NK-92 (cell line): ENCODE results near the gene PDE6D.

Source experiments
- DNase-seq: peaks from one replicate; lab custom pipeline; 2025; ENCODE audit not compliant: unreplicated experiment; lab: John Stamatoyannopoulos, UW

The PDE6D gene

DNA sequence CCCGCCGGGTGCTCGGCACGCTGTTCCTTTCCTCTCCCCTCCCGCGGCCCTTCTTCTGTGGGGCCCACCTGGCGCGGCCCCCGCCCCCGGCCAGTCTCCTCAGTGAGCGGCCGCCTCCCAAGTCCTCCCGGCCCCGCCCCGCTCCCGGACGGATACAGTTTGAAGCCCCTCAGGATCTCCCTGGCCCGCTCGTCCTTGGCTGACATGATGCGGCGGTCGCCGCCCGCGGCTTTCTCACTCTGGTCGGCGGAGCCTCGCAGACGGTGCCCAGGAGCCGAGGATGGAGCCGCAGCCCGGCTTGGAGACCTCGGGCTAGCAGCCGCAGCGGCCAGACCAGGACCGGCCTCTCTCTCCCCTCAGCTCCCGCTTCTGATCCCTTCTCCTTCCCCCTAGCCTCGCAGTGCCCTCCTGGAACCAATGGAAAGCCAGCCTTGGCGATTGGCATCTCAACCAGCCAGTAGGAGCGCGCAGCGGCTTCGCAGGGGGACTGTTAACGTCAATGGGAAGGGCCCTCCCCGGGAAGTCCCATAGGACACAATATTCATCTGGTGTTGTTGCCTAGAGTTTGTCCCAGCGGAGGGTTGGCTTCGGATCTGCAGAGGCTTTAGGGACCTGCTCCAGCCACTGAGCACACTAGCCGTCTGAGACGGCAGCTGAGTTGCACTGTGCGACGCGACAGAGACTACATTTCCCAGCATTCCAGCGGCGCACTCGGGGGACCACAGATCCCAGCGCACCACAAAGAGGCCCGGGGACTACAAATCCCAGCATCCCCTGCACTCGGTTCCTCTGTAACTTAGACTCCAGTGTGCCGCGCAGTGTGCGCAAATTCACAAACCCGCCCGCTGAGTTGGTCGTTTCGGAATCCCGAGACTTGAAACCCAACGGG, at the start of gene PDE6D:
PDE6D (minus strand) TSS at position 374 of the 889 bp plus-strand sequence; CDS start at position 206, 168 bp downstream.
- peak; percentile 77 for DNase-seq

DNA sequence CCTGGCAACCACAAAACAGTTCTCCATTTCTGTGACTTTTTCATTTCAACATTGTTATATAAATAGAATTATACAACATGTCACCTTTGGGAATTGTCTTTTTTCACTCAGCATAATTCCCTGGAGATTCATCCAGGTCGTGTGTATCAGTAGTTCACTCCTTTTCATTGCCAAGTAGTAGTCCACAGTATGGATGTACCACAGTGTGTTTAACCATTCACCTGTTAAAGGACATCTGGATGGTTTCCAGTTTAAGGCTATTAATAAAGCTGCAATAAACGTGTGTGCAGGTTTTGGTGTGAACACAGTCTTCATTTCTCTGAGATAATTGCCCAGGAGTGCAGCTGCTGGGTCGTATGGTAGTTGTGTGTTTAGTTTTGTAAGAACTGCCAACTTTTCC, 40.8 kb upstream of the PDE6D start:
- no peak for DNase-seq

DNA sequence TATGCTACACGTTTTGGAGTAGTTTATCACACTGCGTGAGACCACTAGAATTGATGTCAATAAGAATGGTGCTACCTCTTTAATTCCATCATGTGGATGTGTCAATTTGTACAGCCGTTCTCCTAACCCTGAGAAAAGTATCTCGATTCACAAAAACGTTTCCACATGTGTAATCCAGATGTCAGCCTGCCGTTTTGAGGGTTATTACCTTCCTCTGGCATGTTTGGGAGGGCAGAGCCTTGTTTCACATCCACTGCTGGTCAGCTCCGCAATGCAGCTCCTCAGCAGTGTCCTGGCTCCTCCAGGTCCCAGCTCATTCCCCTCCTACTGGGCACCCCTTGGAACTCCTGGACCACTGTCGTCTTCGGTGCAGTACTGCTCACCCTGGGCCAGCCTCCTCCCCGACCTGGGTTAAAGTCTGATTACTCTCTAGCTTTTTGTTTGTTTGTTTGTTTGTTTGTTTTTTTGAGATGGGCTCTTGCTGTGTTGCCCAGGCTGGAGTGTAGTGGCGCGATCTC, 39.8 kb upstream of the PDE6D start:
- DNase-seq = no peak

DNA sequence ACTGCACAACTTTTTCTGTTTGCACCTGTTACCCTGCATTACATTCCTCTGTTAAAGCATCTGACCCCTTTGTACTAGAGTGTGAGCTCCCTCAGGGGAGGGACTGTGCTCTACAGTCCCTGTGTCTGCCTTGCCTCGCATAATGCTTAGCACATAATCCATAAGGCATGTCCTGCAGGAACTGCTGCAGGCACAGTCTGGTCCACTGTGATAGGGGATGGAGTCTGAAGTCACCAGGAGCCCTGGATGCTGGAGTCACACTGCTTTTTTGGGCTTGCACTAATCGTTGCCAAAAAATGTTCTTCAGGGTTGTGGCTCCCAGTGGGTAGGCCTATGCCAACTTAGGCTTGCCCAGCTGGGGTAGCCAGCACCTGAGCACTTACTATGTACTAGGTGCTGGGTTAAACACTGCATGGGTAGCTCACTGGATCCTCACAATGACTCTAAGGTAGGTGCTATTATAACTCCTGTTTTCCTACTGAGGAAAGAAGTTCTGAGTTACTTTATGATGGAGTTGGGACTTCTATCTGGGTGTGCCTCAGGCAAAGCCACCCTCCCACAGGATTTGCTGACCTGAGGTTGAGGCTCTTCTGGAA, 38.5 kb upstream of the PDE6D start:
- no peak for DNase-seq

DNA sequence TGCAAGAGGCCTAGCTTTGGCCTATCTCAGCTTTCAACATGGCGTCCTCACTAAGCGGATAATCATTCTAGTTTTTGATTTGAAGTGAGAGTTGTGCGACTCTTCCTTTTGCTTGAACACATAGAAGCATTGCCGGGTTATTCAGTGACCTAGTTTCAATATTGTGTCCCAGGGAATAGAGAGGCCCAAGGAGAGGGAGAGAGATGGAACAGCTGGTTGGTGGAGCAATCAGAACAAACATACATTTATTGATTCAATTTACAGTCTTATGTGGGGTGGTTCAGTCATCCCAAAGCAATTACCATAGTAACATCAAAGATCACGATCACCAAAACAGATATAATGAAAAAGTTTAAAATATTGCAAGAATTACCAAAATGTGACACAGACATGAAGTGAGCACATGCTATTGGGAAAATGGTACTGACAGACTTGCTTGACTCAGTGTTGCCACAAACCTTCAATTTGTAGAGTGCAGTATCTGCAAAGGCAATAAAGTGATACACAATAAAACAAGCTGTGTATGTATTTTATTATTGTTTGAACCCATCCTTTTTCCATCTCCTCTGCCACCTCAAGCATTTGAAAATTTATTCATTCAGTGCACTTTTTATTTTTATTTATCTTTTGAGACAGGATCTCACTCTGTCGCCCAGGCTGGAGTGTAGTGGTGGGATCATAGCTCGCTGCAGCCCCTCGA, 35.4 kb upstream of the PDE6D start:
- no peak for DNase-seq

DNA sequence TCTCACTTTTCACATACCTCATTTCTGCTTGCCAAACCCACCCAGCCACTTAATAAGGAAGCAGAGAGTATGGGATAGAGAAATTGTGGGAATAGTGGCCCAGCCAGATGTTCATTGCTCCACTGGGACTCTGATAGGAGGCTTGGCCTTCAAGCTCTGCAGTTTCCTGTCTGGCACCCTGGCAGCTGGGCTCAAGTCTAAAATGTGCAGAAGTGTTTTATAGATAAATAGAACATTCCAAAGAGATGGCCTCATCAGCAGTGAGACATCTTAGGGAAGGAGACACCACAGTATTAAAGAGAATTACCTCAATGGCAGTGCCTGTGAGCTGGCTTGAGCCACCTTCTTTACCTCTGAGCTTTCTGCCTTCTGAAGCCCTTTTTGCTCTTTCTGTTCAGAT, 29.8 kb upstream of the PDE6D start:
- no peak for DNase-seq

DNA sequence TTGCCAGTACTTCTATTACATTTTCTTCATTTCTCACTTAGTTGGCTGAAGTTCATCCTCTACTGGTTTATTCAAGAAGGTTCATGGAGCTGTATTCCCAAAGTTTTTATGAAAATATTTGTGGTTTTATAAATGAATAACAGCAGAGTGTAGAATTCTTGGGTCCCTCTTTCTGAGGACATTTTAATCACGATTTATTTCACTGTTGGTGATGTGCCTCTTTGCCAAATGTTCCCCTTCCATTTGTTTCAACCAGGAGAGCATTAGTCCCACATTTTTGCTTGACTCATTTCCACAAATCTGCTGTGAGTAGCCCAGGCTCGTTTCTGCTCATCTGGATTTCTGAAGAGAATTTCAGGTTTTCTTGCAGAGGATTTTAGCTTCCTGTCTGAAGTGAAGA, 25.9 kb upstream of the PDE6D start:
- DNase-seq = no peak

DNA sequence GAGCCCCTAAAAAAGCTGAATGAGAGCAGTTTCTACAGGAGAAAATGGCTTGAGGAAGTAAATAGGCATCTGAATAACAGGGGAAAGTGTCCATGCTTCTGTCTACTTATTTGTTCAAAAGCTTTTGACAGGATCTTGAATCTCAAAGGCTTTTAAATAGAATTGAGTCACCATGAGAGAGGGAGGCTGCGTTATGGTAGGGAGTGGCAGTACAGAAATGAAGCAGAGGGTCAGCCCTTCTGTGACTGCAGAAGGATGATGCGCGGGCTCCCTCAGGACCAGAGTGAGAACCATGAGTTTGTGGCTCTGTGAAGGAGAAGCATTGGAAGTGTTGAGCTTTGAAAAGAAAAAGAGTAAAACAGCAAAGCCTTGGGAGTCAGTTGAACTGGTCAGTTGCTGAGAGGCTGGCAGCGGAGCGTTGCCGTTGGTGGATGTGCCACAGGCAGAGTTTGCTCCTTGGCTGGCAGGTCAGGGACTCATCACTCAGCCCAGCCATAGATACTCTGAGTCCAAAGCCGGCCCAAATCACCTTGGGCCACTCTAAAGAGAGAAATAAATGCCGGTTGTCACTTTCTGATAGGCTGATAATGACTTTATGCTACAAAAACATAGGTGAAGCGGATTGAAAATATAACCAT, 22.5 kb upstream of the PDE6D start:
- DNase-seq = no peak

DNA sequence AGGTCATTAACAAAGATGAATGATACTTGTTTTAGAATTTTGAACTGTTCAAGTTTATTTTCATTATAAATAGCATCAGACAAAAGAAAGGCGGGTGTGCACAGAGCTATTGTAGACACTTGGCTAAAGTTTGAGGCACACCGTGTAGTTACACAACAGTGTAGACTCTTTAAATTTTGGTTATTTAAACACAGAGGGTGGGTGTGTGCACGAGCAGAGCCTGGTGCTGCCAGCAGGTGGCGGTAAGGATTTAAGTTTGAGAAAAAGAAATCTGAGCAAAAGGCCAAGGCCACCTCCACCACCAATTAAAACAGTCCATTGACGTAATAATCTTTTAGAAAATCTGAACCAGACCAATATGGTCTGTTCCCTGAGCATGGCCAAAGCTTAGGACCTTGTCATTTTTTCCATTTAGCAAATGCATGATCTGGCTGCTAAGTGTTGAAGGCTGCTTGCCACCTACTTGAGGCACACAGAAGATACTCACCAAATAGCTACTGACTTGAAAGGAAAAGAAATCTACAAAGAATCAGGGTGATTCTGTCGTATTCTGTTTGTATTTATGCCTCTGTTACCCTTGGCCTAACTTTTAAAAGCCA, 19.5 kb upstream of the PDE6D start:
- no peak for DNase-seq

DNA sequence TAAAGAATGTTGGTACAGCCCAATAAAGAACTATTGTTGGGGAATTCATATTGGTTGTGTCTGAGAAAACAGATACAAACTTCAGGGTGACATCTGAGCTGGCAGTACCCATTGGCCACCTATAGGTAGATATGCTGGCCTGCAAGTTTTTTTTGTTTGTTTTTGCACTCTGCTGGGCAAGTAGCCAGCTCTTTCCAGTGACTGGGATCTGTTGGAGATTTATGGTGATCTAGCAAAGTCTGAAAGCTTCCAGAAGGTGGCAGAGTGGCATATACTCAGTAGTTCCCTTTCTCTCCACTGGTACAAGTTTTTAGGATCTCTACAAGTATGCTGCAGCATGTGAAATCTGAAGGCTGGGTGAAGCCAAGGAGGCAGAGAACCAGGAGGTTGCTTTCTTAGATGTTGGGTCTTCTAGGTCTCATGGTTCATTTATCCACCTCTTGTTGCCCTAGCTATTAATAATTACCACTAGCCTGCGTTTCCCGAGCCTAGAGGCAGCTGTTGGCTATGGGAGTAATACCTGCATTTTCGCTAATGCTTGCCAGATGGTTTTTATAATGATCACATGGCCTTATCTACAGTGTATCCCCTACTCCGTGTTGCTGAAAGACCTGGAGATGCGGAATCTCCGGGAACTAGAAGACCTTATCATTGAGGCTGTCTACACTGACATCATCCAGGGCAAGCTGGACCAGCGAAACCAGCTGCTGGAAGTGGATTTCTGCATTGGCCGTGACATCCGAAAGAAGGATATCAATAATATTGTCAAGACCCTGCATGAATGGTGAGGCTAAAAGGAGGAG, 14.6 kb upstream of the PDE6D start:
- DNase-seq = no peak

DNA sequence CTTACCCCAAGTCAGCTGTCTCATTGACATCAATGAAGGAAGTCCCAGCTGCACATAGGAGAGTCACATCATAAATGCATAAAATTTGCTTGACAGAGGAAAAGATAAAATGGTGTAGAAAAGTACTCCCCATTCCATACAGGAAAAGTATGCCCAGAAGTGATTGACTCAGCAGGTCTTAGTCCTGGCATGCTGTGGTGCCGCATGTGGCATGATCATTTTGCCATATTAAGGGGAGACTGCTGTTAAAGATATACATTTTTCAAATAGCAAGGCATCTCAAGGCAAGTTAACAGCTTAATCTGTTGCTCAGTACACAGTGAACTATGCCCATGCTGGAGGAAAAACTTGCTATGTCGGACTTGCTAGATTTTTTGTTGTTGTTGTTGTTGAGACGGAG, 13.3 kb upstream of the PDE6D start:
- DNase-seq = no peak

DNA sequence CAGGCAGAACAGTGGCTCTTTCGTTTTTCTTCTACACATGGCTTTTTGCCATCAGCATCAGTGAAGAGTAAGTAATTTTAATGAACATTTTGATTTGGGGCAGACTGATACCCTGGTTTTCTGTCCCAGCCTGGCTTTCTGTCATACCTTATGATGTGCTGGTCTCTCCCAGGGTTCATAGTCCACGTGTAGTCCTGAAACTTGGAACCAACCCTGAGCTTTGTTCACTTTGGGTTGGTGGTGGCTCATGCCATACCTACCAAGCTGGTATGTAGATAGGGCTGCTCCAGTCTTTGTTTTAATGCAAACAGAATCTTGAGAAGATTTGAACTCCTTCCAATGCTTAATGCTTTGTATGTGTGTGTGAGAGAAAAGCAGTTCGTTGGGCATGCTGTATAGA, 10.0 kb upstream of the PDE6D start:
- no peak for DNase-seq

DNA sequence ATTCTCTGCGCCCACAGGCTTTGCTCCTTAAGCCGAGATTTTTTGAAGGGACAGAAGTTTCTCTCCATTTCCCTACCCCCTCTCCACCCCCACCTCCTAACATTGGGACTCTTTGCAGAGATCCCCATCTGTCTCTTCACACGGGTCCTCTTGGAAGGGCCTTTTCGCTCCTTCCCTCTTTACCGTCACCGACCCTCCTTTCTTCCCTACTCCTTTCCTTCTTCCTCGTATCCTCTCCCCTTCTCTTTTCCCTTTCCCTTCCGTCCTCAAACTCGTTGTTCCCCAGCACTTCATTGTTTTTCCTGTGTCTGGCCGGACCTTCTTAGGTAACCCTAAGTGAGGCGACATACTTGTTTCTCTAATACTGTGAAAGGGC, 5.8 kb upstream of the PDE6D start:
- no peak for DNase-seq

DNA sequence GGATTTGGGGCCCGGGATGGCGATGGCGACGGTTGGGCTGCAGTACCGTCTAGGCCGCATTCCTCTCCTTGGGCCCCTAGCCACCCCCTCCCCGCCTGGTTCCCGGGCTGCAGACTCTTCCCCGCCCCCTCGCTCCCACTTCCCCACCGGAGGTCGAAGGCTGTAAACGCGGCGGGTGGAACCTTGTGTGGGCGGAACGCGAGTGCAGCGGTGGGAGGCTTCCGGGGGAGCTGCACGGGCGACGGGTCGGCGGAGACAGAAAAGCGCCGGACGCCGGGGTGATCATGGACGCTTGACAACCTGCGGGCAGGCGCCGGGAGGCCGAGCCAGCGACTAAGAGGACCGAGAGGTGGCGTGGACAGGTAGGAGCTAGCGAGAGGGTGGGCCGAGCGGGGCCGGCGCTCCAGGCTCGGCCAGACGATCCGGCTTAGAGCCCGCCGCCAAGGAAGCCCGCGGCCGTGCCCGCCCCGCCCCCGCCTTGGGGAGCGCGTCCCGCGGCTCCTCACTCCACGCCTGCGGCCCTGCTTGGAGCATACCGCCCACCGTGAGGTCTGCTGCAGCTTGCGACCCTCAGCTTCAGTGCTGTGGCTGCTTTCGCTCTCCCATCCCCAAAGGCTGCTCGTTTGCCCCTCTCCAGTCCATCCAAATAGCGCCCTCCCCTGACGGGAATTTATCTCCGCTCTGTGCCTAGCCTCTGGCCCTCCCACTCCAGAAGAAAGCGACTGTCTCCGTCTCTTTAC, 5.3 kb upstream of the PDE6D start, which contains the start of gene COPS7B:
COPS7B (plus strand) TSS at position 269 of the 740 bp plus-strand sequence. CDS start 2,126 bp downstream, outside the sequence.
- no peak for DNase-seq

DNA sequence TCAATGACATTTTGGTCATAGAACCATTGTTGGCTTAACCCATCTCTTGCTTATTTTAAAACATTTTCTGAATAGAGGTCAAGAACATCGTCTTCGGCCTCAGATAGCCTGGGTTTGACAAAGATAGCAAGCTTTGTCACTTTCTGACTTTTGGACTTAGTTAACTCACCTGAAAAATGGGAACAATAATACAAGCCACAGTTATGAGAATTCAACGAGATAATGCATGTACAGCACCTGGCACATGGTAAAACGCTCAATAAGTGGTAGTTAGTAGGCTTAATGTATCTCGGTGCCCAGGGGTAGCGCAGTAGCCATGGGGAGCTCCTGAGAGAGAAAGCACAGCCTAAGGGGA, 4.7 kb upstream of the PDE6D start:
- DNase-seq = no peak

DNA sequence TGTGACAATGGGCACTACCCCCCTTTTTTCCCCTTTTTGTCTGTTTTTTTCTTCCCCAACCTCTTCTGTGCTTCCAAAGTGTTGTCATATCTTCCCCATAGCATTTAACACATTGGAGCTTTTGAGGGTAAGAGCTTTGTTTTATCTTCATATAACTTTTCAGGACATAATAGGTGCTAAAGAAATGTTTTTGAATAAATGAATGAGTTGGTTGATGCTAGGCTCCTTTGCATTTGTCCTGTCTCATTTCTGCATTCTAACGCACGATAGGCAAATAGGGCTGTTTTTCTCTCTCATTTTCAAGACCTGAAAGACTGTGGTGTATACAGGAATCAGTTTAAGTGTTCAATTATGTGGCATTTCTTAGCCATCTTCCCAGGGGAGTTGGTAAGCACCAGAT, 4.3 kb upstream of the PDE6D start:
- no peak for DNase-seq

DNA sequence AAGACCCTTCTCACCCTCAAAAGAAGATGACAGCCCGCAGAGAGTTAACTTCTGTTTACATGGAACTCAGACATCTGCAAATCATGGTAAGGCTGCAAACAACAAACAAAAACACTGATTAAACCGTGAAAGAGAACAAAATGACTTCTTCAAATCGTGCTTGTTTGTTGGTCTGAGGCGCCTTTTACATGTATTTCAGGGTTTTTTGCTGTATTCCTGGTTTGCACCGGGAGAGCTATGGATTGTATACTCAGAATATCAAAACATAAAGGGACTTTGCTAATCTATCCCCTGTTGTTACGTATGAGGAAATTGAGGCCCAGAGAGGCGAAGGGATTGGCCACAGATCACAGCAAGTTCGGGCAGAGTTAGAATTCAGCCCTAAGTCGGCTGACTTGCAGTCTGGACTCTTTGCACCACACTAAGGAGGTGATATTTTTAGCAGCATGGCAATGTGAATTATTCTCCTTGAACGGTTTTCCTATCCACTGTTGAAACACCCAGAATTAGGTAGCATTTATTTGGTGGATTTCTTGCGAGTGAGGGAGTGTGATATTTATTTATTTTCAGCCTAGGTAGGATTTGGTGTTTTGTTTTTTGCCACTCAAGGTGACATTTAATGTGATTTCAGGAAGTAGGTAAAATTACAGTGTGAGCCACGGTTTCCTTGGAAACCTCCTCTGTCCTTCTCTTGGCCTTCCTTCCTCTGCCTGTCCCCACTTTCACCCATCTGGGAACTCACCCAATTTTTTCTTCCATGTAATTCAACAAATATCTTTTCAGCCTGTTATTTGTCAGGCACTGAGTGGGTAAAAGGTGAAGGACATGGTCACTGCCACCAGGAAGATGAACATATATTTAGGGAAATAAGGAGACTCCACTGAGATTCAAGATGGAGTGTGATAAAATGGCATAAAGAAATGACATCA, 980 bp upstream of the PDE6D start:
- DNase-seq = no peak
